ENCODE measurements around the gene TOM1L2.

The TOM1L2 gene

DNA sequence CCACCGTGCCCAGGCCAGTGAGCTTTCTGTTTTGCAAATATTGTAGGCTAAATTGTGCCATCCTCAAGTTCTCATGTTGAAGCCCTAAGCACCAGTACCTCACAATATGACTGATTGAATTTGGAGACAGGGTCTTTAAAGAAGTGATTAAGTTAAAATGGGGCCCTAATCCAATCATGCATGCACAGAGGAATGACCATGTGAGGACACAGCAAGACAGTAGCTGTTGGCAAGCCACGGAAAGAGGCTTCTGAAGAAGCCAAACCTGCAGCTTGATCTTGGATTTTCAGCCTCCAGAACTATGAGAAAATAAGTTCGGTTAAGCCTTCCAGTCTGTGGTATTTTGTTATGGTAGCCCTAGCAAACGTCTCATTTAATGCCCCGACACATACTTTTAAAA lies 24.9 kb downstream of the TOM1L2 start:
- Histone ChIP-seq H3K27ac (no peak overlapping the region), H3K4me1 (ENCODE audit: control insufficient read depth in 1 of 2, insufficient read depth in 1 of 2, low read depth in 1 of 2, low read length in 1 of 2) (no peaks in the 10 kb centered on the region), H3K36me3 (peaks cover 3% of the 10 kb centered on the region)

DNA sequence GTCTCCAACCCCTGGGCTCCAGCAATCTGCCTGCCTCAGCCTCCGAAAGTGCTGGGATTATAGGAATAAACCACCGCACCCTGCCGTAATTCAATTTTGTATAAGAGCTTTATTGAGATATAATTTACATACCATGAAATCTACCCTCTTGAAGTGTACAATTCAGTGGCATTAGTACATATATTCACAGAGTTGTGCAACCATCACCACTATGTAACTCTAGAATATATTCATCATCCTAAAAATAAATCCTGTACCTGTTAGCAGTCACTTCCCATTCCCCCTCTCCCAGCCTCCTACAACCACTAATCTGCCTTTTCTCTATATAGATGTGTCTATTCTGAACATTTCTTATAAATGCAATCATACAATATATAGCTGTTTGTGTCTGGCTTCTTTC lies 26.1 kb downstream of the TOM1L2 start:
- Histone ChIP-seq H3K27ac (no peak overlapping the region), H3K27me3 (no peaks in the 10 kb centered on the region), H3K4me1 (ENCODE audit: control insufficient read depth in 1 of 2, insufficient read depth in 1 of 2, low read depth in 1 of 2, low read length in 1 of 2) (no peaks in the 10 kb centered on the region), H3K4me3 (ENCODE audit: low read depth in 1 of 2, low read length in 1 of 2) (no peak overlapping the region), H3K9me3 (no peaks in the 10 kb centered on the region), H3K36me3 (peaks cover 3% of the 10 kb centered on the region)
- TF ChIP-seq, protein P1, sequence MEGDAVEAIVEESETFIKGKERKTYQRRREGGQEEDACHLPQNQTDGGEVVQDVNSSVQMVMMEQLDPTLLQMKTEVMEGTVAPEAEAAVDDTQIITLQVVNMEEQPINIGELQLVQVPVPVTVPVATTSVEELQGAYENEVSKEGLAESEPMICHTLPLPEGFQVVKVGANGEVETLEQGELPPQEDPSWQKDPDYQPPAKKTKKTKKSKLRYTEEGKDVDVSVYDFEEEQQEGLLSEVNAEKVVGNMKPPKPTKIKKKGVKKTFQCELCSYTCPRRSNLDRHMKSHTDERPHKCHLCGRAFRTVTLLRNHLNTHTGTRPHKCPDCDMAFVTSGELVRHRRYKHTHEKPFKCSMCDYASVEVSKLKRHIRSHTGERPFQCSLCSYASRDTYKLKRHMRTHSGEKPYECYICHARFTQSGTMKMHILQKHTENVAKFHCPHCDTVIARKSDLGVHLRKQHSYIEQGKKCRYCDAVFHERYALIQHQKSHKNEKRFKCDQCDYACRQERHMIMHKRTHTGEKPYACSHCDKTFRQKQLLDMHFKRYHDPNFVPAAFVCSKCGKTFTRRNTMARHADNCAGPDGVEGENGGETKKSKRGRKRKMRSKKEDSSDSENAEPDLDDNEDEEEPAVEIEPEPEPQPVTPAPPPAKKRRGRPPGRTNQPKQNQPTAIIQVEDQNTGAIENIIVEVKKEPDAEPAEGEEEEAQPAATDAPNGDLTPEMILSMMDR (IDR thresholded peaks at IDR 0.05), result no peak

More for the DNA sequence above, 24.9 kb downstream of the TOM1L2 start:
- H3K27me3 ChIP-seq, result no peaks in the 10 kb centered on the region
- H3K4me3 ChIP-seq (ENCODE audit: low read depth in 1 of 2, low read length in 1 of 2), result no peak overlapping the region
- H3K9me3 ChIP-seq, result no peaks in the 10 kb centered on the region
- TF ChIP-seq, protein P1 (IDR thresholded peaks at IDR 0.05), result no peak

DNA sequence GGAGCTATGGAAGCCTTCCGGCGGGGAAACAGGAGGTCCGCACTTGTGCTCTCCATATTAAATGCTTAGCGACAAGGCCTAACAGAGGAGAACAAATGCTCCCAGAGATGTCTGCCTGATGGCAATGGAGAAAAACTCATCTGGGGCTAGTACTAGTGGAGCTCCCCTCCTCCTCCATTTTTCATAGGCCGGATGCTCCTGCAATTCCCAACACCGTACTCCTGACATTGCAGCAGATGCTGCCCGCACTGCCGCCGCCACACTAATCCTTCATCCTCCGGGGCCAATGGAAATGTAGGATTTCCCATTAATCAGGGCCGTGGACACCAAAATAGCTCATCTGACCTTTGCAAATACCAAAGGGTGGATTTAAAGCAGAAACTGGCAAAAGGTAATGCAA lies 27.5 kb downstream of the TOM1L2 start:
- H3K4me3 ChIP-seq (ENCODE audit: low read depth in 1 of 2, low read length in 1 of 2), result no peak overlapping the region
- no peaks in the 10 kb centered on the region for H3K9me3 ChIP-seq
- no peaks in the 10 kb centered on the region for H3K4me1 ChIP-seq (ENCODE audit: control insufficient read depth in 1 of 2, insufficient read depth in 1 of 2, low read depth in 1 of 2, low read length in 1 of 2)
- H3K27me3 ChIP-seq, result no peaks in the 10 kb centered on the region
- H3K27ac ChIP-seq, result no peak overlapping the region
- peaks cover 3% of the 10 kb centered on the region for H3K36me3 ChIP-seq
- TF ChIP-seq, protein P1 (IDR thresholded peaks at IDR 0.05), result no peak

DNA sequence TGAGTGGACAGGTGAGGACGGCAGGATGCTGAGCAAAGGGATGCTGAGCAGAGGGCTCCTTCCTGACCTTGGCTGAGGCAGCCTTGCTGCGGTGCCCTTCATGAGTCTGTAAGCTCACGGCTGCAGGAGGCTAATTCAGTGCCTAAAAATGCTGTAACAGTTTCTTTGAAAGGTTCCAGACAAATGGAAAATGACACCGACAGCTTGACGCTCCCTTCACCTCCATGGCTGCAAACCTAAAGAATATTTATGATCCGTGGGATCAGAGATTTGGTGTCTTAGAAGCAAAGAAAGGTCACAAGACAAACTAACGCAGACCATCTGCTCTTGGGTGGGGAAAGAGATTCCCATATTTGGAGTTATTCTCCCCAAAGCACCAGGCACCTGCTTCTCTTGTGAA lies 28.0 kb downstream of the TOM1L2 start:
- Histone ChIP-seq H3K9me3 (no peaks in the 10 kb centered on the region), H3K4me1 (ENCODE audit: control insufficient read depth in 1 of 2, insufficient read depth in 1 of 2, low read depth in 1 of 2, low read length in 1 of 2) (no peaks in the 10 kb centered on the region), H3K4me3 (ENCODE audit: low read depth in 1 of 2, low read length in 1 of 2) (no peak overlapping the region), H3K27me3 (no peaks in the 10 kb centered on the region), H3K36me3 (peaks cover 3% of the 10 kb centered on the region), H3K27ac (no peak overlapping the region)
- TF ChIP-seq, protein P1 (IDR thresholded peaks at IDR 0.05), result no peak

DNA sequence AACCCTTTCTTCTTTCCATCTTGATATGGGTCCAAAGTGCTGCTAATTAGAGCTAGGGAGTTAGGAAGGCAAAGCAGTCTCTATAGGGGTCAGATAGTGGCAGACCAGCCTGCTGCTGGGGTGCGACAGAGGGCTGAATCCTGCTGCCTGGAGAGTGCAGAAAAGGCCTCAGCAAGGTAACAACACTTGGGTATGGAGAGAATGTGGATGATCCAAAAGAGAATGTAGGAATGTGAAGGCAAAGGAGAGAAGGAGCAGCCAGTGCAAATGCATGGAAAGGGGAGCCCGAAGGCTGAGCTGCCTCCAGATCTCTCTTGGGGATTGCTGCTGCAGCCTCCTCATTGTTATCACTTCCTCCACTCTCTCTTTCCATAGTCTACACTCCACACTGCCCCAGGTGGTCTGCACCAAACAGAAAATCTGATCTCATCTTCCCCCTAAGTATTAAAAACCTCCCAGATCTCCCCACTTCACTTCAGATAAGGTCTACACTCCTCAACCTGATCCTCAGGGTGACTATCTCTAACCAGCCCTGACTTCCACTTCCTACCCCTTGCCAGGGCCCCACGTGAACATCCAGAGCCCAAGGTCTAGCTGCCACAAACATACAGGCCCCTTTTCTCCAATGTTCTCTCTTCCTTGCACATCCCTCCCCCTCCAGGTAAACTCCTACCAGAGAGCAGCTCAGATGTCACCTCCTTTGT lies 28.8 kb downstream of the TOM1L2 start:
- Histone ChIP-seq H3K27ac (no peak overlapping the region), H3K9me3 (no peaks in the 10 kb centered on the region), H3K27me3 (no peaks in the 10 kb centered on the region), H3K4me1 (ENCODE audit: control insufficient read depth in 1 of 2, insufficient read depth in 1 of 2, low read depth in 1 of 2, low read length in 1 of 2) (no peaks in the 10 kb centered on the region), H3K4me3 (ENCODE audit: low read depth in 1 of 2, low read length in 1 of 2) (no peak overlapping the region), H3K36me3 (peaks cover 3% of the 10 kb centered on the region)
- TF ChIP-seq, protein P1 (IDR thresholded peaks at IDR 0.05), result no peak
